HFF-Myc (cell line): ENCODE results near the gene KAZALD1.

ENCODE experiments used
- DNase-seq: peaks from one replicate; pipeline ENCODE4 v3.0.0-alpha.2; 2011; ENCODE audit warnings: low read depth; ENCODE audit errors: extremely low read depth
- H3K4me3 ChIP-seq: replicated peaks from 2 replicates; pipeline ENCODE4 v1.5.1; 2011; ENCODE audit warnings: low read depth, mild to moderate bottlenecking, control low read depth, low read length
- CTCF ChIP-seq: IDR thresholded peaks from 2 replicates; pipeline ENCODE4 v1.5.1; 2012; ENCODE audit warnings: mild to moderate bottlenecking, low read depth, low read length, control low read depth; ENCODE audit errors: missing control alignments

KAZALD1 gene

DNA sequence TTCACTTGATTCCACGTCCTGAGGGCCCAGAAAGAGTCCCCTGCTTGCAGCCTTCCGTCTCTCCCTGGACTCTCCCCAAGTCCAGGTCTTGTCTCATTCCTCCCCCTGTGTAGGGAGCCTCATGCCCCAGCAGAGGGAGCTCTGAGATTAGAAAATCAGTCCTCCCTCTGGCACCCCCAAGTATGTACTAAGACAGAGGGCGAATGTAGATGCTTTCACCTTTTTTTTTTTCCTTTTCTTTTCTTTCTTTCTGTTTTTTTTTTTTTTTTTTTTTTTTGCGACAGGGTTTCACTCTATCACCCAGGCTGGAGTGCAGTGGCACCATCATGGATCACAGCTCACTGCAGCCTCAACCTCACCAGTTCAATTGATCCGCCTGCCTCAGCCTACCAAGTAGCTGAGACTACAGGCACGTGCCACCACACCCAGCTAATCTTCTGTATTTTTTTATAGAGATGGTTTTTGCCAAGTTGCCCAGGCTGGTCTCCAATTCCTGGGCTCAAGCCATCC, 20.5 kb upstream of the KAZALD1 start:
- H3K4me3 ChIP-seq, result no peak overlapping the region
- TF ChIP-seq CTCF, result peak; percentile 84
- no peak for DNase-seq

- DNase-seq, result no peak
These were observed 19.7 kb upstream of the KAZALD1 start for GRCh38 chr10:101042118-101042517.

GRCh38 chr10:101042667-101043362, 19.0 kb upstream of the KAZALD1 start:
- TF ChIP-seq CTCF, result no peak
- DNase-seq, result peak; percentile 89
- peak overlapping the region; percentile 55 for H3K4me3 ChIP-seq

More at GRCh38 chr10:101042118-101042517, 19.7 kb upstream of the KAZALD1 start:
- no peak for TF ChIP-seq CTCF
- peak overlapping the region; percentile 55 for H3K4me3 ChIP-seq

GRCh38 chr10:101043363-101043707, 18.5 kb upstream of the KAZALD1 start:
- peak overlapping the region; percentile 55 for H3K4me3 ChIP-seq
- no peak for DNase-seq
- no peak for TF ChIP-seq CTCF

- H3K4me3 ChIP-seq, result no peak overlapping the region
- no peak for TF ChIP-seq CTCF
- DNase-seq, result no peak
These were observed 17.7 kb upstream of the KAZALD1 start for GRCh38 chr10:101044117-101044516.

DNA sequence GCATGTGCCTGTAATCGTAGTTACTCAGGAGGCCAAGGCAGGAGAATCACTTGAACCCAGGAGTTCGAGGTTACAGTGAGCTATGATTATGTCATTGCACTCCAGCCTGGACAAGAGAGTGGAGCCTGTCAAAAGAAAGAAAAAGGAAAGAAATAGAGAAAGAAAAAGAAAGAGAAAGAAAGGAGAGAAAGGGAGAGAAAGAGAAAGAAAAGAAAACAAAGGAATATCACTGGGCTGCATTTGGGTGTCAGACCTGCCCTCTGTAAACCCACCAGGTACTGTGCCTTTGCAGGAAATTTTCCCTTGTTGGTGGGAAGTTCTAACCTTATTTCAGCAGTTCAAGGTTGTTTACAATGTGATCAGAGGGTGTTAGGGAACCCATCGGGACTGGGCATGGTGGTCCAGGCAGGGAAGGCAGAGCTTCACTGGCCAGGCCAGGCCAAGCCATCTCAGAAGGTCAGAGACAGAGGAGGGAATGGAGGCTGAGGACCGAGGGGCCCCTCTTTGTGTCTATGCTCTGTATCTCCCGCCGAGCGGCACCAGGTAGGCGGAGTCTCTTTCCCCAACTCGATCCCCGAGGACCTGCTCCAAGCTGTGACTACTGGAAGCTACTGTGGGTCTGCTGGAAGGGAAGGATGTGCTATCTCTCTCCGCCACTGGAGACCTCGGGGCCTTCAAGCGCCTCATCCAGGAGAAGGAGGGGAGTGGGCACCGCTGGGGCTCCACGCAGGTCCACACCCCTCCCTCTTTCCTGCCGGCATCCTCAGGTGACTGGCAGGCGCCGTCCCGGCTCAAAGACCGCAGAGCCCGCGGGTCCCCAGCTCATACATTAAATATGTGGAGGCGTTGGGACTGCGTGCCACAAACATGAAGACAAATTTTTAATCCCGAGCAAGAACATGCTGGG, 15.2 kb upstream of the KAZALD1 start:
- no peak for DNase-seq
- H3K4me3 ChIP-seq, result no peak overlapping the region
- TF ChIP-seq CTCF, result no peak
